ENCODE measurements around the gene EN1.

- no peak for TF ChIP-seq POLR2A (IDR thresholded peaks at IDR 0.05)
- TF ChIP-seq, protein P1, sequence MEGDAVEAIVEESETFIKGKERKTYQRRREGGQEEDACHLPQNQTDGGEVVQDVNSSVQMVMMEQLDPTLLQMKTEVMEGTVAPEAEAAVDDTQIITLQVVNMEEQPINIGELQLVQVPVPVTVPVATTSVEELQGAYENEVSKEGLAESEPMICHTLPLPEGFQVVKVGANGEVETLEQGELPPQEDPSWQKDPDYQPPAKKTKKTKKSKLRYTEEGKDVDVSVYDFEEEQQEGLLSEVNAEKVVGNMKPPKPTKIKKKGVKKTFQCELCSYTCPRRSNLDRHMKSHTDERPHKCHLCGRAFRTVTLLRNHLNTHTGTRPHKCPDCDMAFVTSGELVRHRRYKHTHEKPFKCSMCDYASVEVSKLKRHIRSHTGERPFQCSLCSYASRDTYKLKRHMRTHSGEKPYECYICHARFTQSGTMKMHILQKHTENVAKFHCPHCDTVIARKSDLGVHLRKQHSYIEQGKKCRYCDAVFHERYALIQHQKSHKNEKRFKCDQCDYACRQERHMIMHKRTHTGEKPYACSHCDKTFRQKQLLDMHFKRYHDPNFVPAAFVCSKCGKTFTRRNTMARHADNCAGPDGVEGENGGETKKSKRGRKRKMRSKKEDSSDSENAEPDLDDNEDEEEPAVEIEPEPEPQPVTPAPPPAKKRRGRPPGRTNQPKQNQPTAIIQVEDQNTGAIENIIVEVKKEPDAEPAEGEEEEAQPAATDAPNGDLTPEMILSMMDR (IDR thresholded peaks at IDR 0.05), result no peak
These were observed 3.8 kb downstream of the EN1 start for GRCh38 chr2:118843483-118844132.

Data from esophagus squamous epithelium (tissue), 4 donors.